K562 (cell line): ENCODE results near the gene SPTBN2. TPM values are rescaled to one million over a fixed set of nuclear protein-coding genes. Genes with fewer than 3 reads are reported as not detected.

ENCODE experiments used
- ASH1L ChIP-seq: fragments of 450-650 bp; IDR thresholded peaks from 2 replicates; pipeline ENCODE4 v1.6.1; 2018; ENCODE audit warnings: borderline replicate concordance, mild to moderate bottlenecking, low read depth; ENCODE audit not compliant: partially characterized antibody
- BCOR ChIP-seq: fragments of 450-650 bp; IDR thresholded peaks from 2 replicates; pipeline ENCODE4 v1.6.1; 2016
- FOXO4 ChIP-seq: fragments of 450-650 bp; formaldehyde crosslinking; IDR thresholded peaks from 2 replicates; pipeline ENCODE4 v1.4.0; 2020; ENCODE audit warnings: mild to moderate bottlenecking, moderate library complexity
- HLTF ChIP-seq: fragments of 450-650 bp; IDR thresholded peaks from 2 replicates; pipeline ENCODE4 v1.6.1; 2016
- HMGN3 ChIP-seq: IDR thresholded peaks from 2 replicates; pipeline ENCODE4 v1.6.1; 2011; ENCODE audit warnings: borderline replicate concordance, low read depth, mild to moderate bottlenecking, mixed read lengths, low read length; ENCODE audit not compliant: insufficient read length; ENCODE audit errors: extremely low read depth
- KLF13 ChIP-seq: fragments of 450-650 bp; IDR thresholded peaks from 2 replicates; pipeline ENCODE4 v1.6.1; 2016; ENCODE audit warnings: missing genetic modification characterization, low read depth, mild to moderate bottlenecking, missing compliant biosample characterization, moderate library complexity, borderline replicate concordance
- MBD2 ChIP-seq: sonication (generic); IDR thresholded peaks from 2 replicates; pipeline ENCODE4 v1.6.1; 2016; ENCODE audit warnings: low read depth, borderline replicate concordance
- OTX1 ChIP-seq: fragments of 450-650 bp; formaldehyde crosslinking; IDR thresholded peaks from 2 replicates; pipeline ENCODE4 v1.4.0; 2022; ENCODE audit warnings: mild to moderate bottlenecking
- POLR2B ChIP-seq: fragments of 450-650 bp; IDR thresholded peaks from 2 replicates; pipeline ENCODE4 v1.6.1; 2018; ENCODE audit warnings: low read depth; ENCODE audit not compliant: partially characterized antibody
- POLR3A ChIP-seq: IDR thresholded peaks from 2 replicates; pipeline ENCODE4 v1.6.1; 2011; ENCODE audit warnings: borderline replicate concordance, mild to moderate bottlenecking, moderate library complexity; ENCODE audit not compliant: insufficient read length, insufficient read depth; ENCODE audit errors: extremely low read depth
- STAG1 ChIP-seq: sonication (generic); formaldehyde crosslinking; IDR thresholded peaks from 2 replicates; pipeline ENCODE4 v1.5.0; 2020; ENCODE audit warnings: missing genetic modification reagents, borderline replicate concordance
- TAF1 ChIP-seq: IDR thresholded peaks from 2 replicates; pipeline ENCODE4 v1.6.1; 2011; ENCODE audit warnings: mild to moderate bottlenecking, low read length, moderate library complexity; ENCODE audit not compliant: insufficient read depth, control insufficient read depth, severe bottlenecking; ENCODE audit errors: extremely low read depth
- XRCC3 ChIP-seq: fragments of 450-650 bp; IDR thresholded peaks from 2 replicates; pipeline ENCODE4 v1.6.1; 2017; ENCODE audit warnings: mild to moderate bottlenecking, moderate library complexity
- XRCC5 ChIP-seq: fragments of 200-400 bp; formaldehyde crosslinking; IDR thresholded peaks from 2 replicates; pipeline ENCODE4 v1.6.1; 2017; ENCODE audit warnings: low read depth, mild to moderate bottlenecking, low read length
- ZFP30 ChIP-seq: fragments of 250-450 bp; sonication (Bioruptor Pico); IDR thresholded peaks from 2 replicates; pipeline ENCODE4 v1.8.0; 2022; ENCODE audit warnings: moderate library complexity, mild to moderate bottlenecking, inconsistent platforms, borderline replicate concordance
- ZNF384 ChIP-seq: IDR thresholded peaks from 2 replicates; pipeline ENCODE4 v1.6.1; 2012; ENCODE audit warnings: low read depth, low read length, improper control_type of control experiment
- polyA plus RNA-seq, 8 experiments: library from polyadenylated mRNA; depleted of rRNA in 4 of 8; stranded (reverse) in 5 of 8; unstranded in 3 of 8; fragments of >200 nt; fragmentation: Nextera tagmentation in 2 of 8; fragmentation: Illumina TruSeq in 1 of 8; extraction: Ambion mirVana in 2 of 8; extraction: Trizol in 1 of 8; gene quantifications; 2 replicates each; pipeline versions ENCODE4 v1.2.1 to v1.2.3, GENCODE V29; 2011 to 2014; ENCODE audit warnings: inconsistent platforms in 1 of 8, missing spikeins in 1 of 8
- total RNA-seq, 7 experiments: library from RNA; depleted of rRNA in 6 of 7; stranded (reverse); fragments of >200 nt in 6 of 7; fragmentation: Illumina TruSeq in 2 of 7; extraction: Trizol in 2 of 7; gene quantifications; 2 replicates each; pipeline versions ENCODE4 v1.2.1 to v1.2.3, GENCODE V29; 2011 to 2021; ENCODE audit warnings: low replicate concordance in 1 of 7
- TF ChIP-seq, protein P1 (sequence below): fragments of 250-450 bp; sonication (Bioruptor Pico); IDR thresholded peaks from 2 replicates; pipeline ENCODE4 v1.4.0; 2020; ENCODE audit warnings: mild to moderate bottlenecking
- TF ChIP-seq, protein P2 (sequence below): fragments of 250-450 bp; sonication (Bioruptor Pico); IDR thresholded peaks from 2 replicates; pipeline ENCODE4 v1.8.0; 2021; ENCODE audit warnings: moderate library complexity, mild to moderate bottlenecking, inconsistent platforms
- TF ChIP-seq, protein P3 (sequence below): sonication (generic); IDR thresholded peaks from 2 replicates; pipeline ENCODE4 v1.6.1; 2016
- TF ChIP-seq, protein P4 (sequence below): fragments of 250-450 bp; sonication (Bioruptor Pico); IDR thresholded peaks from 2 replicates; pipeline ENCODE4 v1.4.0; 2020; ENCODE audit warnings: borderline replicate concordance

Gene SPTBN2
- total and polyA plus RNA-seq, 9 of the 15 experiments (the other 6 are each of a cell fraction or from before 2014, with no cell fraction given), result 0.38 to 56.5 (median 19.7) TPM

DNA sequence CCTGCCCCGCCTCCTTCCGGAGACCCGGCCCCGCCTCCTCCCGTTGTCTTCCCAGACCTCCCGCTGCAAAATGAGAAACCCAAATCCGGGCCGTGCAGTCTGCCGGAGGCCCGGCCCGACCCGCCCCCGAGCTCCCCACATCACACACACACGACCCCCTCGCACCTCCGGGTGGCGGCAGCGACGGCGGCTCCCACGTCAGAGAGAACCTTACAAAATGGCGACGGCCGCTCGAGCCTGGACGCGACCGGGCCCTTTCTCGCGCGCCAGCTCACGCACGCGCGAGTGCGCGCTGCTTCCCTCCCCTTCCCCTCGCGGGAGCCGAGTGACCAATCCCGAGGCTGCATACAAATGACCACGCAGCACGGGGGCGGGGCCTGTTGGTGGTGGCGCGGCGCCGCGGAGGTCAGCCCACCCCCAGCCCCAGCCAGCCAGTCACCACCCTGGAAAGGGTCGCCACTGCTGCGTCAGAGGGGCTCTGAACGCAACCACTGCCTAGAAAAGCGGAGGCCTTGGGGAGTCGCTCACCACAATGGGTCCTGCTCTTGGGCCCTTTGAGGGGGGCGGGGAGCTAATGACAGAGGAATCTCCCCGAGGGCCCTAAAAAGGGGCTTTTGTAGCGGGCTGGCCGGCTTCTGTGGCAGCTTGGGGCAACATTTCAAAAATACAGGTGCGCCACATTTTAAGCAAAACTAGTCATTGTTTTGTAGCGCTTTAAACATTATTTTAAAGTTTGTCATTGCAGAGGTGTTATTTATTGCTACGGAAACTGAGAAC, 51.2 kb downstream of the SPTBN2 start, which contains the start of gene RBM4B (continued):
- TF ChIP-seq POLR2B, result peak; percentile 84
- no peak for TF ChIP-seq STAG1 (CRISPR knock-in tag)
- no peak for TF ChIP-seq KLF13 (tag)
- TF ChIP-seq XRCC3, result no peak
- TF ChIP-seq HMGN3, result peak; percentile 89
- TF ChIP-seq, protein P1, sequence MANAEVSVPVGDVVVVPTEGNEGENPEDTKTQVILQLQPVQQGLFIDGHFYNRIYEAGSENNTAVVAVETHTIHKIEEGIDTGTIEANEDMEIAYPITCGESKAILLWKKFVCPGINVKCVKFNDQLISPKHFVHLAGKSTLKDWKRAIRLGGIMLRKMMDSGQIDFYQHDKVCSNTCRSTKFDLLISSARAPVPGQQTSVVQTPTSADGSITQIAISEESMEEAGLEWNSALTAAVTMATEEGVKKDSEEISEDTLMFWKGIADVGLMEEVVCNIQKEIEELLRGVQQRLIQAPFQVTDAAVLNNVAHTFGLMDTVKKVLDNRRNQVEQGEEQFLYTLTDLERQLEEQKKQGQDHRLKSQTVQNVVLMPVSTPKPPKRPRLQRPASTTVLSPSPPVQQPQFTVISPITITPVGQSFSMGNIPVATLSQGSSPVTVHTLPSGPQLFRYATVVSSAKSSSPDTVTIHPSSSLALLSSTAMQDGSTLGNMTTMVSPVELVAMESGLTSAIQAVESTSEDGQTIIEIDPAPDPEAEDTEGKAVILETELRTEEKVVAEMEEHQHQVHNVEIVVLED (CRISPR knock-in tag), result peak; percentile 67
- no peak for TF ChIP-seq ZFP30 (CRISPR knock-in tag)
- no peak for TF ChIP-seq ZNF384
- TF ChIP-seq OTX1 (CRISPR knock-in tag), result peak; percentile 43; the same call in 1 of the 2 replicates
- no peak for TF ChIP-seq FOXO4
- TF ChIP-seq ASH1L, result no peak
- peak; percentile 18; the same call in 1 of the 2 replicates for TF ChIP-seq XRCC5
- no peak; the same call in 1 of the 2 replicates for TF ChIP-seq MBD2
- TF ChIP-seq, protein P2, sequence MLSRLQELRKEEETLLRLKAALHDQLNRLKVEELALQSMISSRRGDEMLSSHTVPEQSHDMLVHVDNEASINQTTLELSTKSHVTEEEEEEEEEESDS (CRISPR knock-in tag), result no peak
- TF ChIP-seq POLR3A, result no peak
- TF ChIP-seq TAF1, result peak; percentile 76
- TF ChIP-seq, protein P3, sequence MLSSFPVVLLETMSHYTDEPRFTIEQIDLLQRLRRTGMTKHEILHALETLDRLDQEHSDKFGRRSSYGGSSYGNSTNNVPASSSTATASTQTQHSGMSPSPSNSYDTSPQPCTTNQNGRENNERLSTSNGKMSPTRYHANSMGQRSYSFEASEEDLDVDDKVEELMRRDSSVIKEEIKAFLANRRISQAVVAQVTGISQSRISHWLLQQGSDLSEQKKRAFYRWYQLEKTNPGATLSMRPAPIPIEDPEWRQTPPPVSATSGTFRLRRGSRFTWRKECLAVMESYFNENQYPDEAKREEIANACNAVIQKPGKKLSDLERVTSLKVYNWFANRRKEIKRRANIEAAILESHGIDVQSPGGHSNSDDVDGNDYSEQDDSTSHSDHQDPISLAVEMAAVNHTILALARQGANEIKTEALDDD, result no peak
- TF ChIP-seq BCOR, result no peak
- TF ChIP-seq HLTF, result no peak
- TF ChIP-seq, protein P4, sequence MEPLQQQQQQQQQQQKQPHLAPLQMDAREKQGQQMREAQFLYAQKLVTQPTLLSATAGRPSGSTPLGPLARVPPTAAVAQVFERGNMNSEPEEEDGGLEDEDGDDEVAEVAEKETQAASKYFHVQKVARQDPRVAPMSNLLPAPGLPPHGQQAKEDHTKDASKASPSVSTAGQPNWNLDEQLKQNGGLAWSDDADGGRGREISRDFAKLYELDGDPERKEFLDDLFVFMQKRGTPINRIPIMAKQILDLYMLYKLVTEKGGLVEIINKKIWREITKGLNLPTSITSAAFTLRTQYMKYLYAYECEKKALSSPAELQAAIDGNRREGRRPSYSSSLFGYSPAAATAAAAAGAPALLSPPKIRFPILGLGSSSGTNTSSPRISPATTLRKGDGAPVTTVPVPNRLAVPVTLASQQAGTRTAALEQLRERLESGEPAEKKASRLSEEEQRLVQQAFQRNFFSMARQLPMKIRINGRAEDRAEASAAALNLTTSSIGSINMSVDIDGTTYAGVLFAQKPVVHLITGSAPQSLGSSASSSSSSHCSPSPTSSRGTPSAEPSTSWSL (CRISPR knock-in tag), result no peak
